MM.1S (cell line): Measurements from ENCODE around the gene ACBD6.

Experiments
- DNase-seq: peaks from one replicate; pipeline ENCODE4 v3.0.0-alpha.2; 2015
- H2AFZ ChIP-seq: fragments of 300-600 bp; sonication (generic); 2 replicates; pipeline ENCODE4 v1.6.0; 2016; ENCODE audit warnings: antibody characterized with exemption, low read length
- H3F3A ChIP-seq: fragments of 300-600 bp; sonication (generic); 2 replicates; pipeline ENCODE4 v1.6.1; 2016; ENCODE audit warnings: mild to moderate bottlenecking, antibody characterized with exemption, low read length, moderate library complexity, mixed read lengths; ENCODE audit not compliant: insufficient read depth
- H3K27ac ChIP-seq: fragments of 300-600 bp; sonication (generic); 2 replicates; pipeline ENCODE4 v1.5.1; 2016; ENCODE audit warnings: mild to moderate bottlenecking, low read length
- H3K27me3 ChIP-seq: fragments of 300-600 bp; sonication (generic); replicated peaks from 2 replicates; pipeline ENCODE4 v1.6.0; 2016; ENCODE audit warnings: low read length; ENCODE audit not compliant: insufficient read depth
- H3K36me3 ChIP-seq: fragments of 300-600 bp; sonication (generic); replicated peaks from 2 replicates; pipeline ENCODE4 v1.6.1; 2016; ENCODE audit warnings: mild to moderate bottlenecking, low read length, mixed read lengths; ENCODE audit not compliant: insufficient read depth
- H3K4me1 ChIP-seq: fragments of 300-600 bp; sonication (generic); 2 replicates; pipeline ENCODE4 v1.6.1; 2016; ENCODE audit warnings: low read length, mixed read lengths
- H3K4me2 ChIP-seq: fragments of 300-600 bp; sonication (generic); 2 replicates; pipeline ENCODE4 v1.6.0; 2016; ENCODE audit warnings: low read depth, low read length
- H3K4me3 ChIP-seq: fragments of 300-600 bp; sonication (generic); 2 replicates; pipeline ENCODE4 v1.5.1; 2016; ENCODE audit warnings: low read length, mixed read lengths
- H3K79me2 ChIP-seq: fragments of 300-600 bp; sonication (generic); 2 replicates; pipeline ENCODE4 v1.6.1; 2016; ENCODE audit warnings: mixed run types, low read length, mixed read lengths
- H3K9ac ChIP-seq: fragments of 300-600 bp; sonication (generic); 2 replicates; pipeline ENCODE4 v1.6.1; 2016; ENCODE audit warnings: low read length, mixed read lengths
- H3K9me2 ChIP-seq: fragments of 300-600 bp; sonication (generic); replicated peaks from 2 replicates; pipeline ENCODE4 v1.6.1; 2016; ENCODE audit warnings: mild to moderate bottlenecking, low read length, mixed read lengths; ENCODE audit not compliant: insufficient read depth
- H3K9me3 ChIP-seq: fragments of 300-600 bp; sonication (generic); replicated peaks from 2 replicates; pipeline ENCODE4 v1.6.1; 2016; ENCODE audit warnings: mild to moderate bottlenecking, low read length, mixed read lengths; ENCODE audit not compliant: insufficient read depth
- H4K20me1 ChIP-seq: fragments of 300-600 bp; sonication (generic); 2 replicates; pipeline ENCODE4 v1.6.1; 2016; ENCODE audit warnings: mild to moderate bottlenecking, low read length, moderate library complexity, mixed read lengths; ENCODE audit not compliant: insufficient read depth
- CTCF ChIP-seq: fragments of 300-600 bp; sonication (generic); IDR thresholded peaks from 2 replicates; pipeline ENCODE4 v1.5.1; 2016; ENCODE audit warnings: antibody characterized with exemption, low read length, mixed read lengths
- EZH2 ChIP-seq: fragments of 300-600 bp; sonication (generic); optimal IDR thresholded peaks from 2 replicates; pipeline ENCODE3; 2017; ENCODE audit warnings: low read depth, mild to moderate bottlenecking, antibody characterized with exemption, low read length, mixed read lengths
- EZH2phosphoT487 ChIP-seq: fragments of 300-600 bp; sonication (generic); IDR thresholded peaks from 2 replicates; pipeline ENCODE4 v1.6.1; 2018; ENCODE audit warnings: antibody characterized with exemption, low read length

Gene ACBD6

GRCh38 chr1:180402551-180402950, 99.8 kb downstream of the ACBD6 start:
- TF ChIP-seq EZH2 (no peak), CTCF (no peak), EZH2phosphoT487 (no peak)
- H3K4me1 ChIP-seq, result no peaks in the 10 kb centered on the region

GRCh38 chr1:180402001-180402400, 100.4 kb downstream of the ACBD6 start:
- no peak overlapping the region for H3K4me3 ChIP-seq
- DNase-seq, result no peak
- peaks cover 3% of the 10 kb centered on the region; the same call in 1 of the 2 replicates for H3K79me2 ChIP-seq
- no peaks in the 10 kb centered on the region for H3K9me3 ChIP-seq
- no peaks in the 10 kb centered on the region for H3F3A ChIP-seq
- no peaks in the 10 kb centered on the region for H3K4me1 ChIP-seq
- no peak overlapping the region for H3K27ac ChIP-seq
- TF ChIP-seq CTCF (no peak), EZH2phosphoT487 (no peak), EZH2 (no peak)
- H3K9ac ChIP-seq, result no peak overlapping the region
- no peak overlapping the region for H3K4me2 ChIP-seq
- no peak overlapping the region for H2AFZ ChIP-seq
- H3K27me3 ChIP-seq, result no peaks in the 10 kb centered on the region
- H4K20me1 ChIP-seq, result no peaks in the 10 kb centered on the region
- H3K36me3 ChIP-seq, result no peaks in the 10 kb centered on the region
- H3K9me2 ChIP-seq, result no peaks in the 10 kb centered on the region

More at GRCh38 chr1:180402551-180402950, 99.8 kb downstream of the ACBD6 start:
- Histone ChIP-seq H3K9me3 (no peaks in the 10 kb centered on the region), H2AFZ (no peak overlapping the region), H3K36me3 (no peaks in the 10 kb centered on the region), H3K9ac (no peak overlapping the region), H3F3A (no peaks in the 10 kb centered on the region), H3K79me2 (peaks cover 3% of the 10 kb centered on the region; the same call in 1 of the 2 replicates), H3K9me2 (no peaks in the 10 kb centered on the region), H3K4me3 (no peak overlapping the region), H4K20me1 (no peaks in the 10 kb centered on the region), H3K27ac (no peak overlapping the region), H3K4me2 (no peak overlapping the region), H3K27me3 (no peaks in the 10 kb centered on the region)
- DNase-seq, result no peak

GRCh38 chr1:180397175-180397574, 105.2 kb downstream of the ACBD6 start:
- no peak for DNase-seq
- Histone ChIP-seq H3K79me2 (peaks cover 13% of the 10 kb centered on the region), H3K9ac (no peak overlapping the region), H3K4me2 (no peak overlapping the region), H2AFZ (no peak overlapping the region), H4K20me1 (no peaks in the 10 kb centered on the region), H3K4me1 (no peaks in the 10 kb centered on the region), H3K27me3 (no peaks in the 10 kb centered on the region), H3K27ac (no peak overlapping the region), H3K9me3 (no peaks in the 10 kb centered on the region), H3K9me2 (no peaks in the 10 kb centered on the region), H3F3A (no peaks in the 10 kb centered on the region), H3K4me3 (no peak overlapping the region), H3K36me3 (no peaks in the 10 kb centered on the region)
- no peak for TF ChIP-seq EZH2
- TF ChIP-seq CTCF, result no peak
